Retinal pigment epithelial cell (primary cell): ENCODE data around the gene C5orf24.

Source experiments
- DNase-seq: peaks from one replicate; pipeline ENCODE4 v3.0.0-alpha.2; 2010; ENCODE audit warnings: low read depth
- H3K4me3 ChIP-seq: 2 replicates; pipeline ENCODE4 v1.5.1; 2011; ENCODE audit warnings: mild to moderate bottlenecking, low read length, control low read depth, moderate library complexity
- TF ChIP-seq, protein P1 (sequence below): conservative IDR thresholded peaks from 2 replicates; pipeline ENCODE4 v1.5.1; 2011; ENCODE audit warnings: low read depth, low read length, control low read depth, inconsistent platforms

The C5orf24 gene

DNA sequence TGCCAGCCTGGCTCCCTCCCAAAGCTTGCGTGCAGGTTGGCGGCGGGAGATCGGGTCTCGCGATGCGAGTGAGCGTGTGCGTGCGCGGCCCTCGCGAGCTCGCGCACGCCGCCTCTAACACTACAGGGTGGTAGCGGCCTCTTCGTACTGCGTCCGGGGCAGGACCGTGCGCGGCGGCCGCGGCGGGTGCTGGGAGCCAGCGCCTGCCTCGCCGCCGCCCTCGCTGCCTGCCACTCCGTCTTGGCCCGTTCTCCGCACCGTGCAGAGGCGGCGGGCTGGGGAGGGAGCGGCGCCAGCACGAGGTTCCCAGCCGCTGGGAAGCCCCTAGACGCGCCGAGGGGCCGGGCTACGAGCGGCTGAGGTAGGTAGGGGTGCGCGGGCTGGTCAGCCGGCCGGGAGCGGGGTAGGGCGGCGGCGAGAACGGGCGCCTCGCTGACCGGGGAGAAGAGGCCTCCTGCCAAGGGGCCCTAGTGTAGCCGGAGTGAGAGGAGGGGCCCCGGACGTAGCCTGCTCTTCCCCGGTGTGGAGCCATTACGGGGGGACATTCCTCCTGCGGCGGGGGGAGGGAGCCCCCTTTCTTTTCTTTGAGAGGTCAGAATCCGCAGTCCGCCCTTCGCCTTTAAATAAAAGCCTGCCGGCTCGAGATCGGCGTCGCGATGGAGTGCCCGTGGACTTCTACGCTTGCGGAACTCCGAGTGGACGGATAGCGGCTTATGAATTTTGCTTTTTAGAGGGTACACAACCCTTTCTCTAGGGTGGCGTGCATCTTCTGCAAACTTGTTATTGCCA is at the start of gene C5orf24:
TSS of gene C5orf24 (plus strand) at position 117 of the 789 bp plus-strand sequence. CDS start 8,933 bp downstream, outside the sequence.
- H3K4me3 ChIP-seq = peak within 1 kb of the TSS; percentile 93
- TF ChIP-seq, protein P1, sequence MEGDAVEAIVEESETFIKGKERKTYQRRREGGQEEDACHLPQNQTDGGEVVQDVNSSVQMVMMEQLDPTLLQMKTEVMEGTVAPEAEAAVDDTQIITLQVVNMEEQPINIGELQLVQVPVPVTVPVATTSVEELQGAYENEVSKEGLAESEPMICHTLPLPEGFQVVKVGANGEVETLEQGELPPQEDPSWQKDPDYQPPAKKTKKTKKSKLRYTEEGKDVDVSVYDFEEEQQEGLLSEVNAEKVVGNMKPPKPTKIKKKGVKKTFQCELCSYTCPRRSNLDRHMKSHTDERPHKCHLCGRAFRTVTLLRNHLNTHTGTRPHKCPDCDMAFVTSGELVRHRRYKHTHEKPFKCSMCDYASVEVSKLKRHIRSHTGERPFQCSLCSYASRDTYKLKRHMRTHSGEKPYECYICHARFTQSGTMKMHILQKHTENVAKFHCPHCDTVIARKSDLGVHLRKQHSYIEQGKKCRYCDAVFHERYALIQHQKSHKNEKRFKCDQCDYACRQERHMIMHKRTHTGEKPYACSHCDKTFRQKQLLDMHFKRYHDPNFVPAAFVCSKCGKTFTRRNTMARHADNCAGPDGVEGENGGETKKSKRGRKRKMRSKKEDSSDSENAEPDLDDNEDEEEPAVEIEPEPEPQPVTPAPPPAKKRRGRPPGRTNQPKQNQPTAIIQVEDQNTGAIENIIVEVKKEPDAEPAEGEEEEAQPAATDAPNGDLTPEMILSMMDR = no peak
- DNase-seq = peak; percentile 87

DNA sequence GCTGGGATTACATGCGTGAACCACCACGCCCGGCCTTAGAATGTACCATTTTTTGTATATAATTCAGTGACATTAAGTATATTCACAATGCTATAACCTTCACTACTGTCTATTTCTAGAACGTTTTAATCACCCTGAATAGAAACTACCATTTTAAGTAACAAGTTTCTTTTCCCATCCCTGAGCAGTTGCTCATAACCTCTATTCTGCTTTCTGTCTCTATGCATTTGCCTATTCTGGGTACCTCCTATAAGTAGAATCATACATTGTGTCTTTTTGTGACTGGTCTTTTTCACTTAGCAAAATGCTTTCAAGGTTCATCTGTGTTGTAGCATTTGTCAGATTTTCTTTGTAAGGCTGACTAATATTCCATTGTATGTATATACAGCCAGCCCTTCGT is 47.3 kb upstream of the C5orf24 start:
- H3K4me3 ChIP-seq = no peak overlapping the region
- TF ChIP-seq, protein P1 = no peak
- DNase-seq = no peak

DNA sequence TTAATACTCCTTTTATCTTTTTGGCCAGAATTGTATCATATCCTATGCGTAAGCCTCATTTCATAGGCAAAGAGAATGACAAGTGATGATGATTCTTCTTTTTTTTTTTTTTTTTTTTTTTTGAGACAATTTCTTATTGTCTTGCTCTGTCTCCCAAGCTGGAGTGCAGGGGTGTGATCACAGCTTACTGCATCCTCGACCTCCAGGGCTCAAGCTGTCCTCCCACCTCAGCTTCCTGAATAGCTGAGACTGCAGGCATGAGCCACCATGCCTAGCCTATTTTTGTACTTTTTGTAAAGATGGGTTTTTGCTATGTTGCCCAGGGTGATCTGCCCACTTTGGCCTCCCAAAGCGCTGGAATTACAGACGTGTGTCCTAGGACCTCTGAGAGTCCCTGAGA is 41.9 kb upstream of the C5orf24 start:
- DNase-seq = no peak
- no peak overlapping the region for H3K4me3 ChIP-seq
- TF ChIP-seq, protein P1 = no peak

DNA sequence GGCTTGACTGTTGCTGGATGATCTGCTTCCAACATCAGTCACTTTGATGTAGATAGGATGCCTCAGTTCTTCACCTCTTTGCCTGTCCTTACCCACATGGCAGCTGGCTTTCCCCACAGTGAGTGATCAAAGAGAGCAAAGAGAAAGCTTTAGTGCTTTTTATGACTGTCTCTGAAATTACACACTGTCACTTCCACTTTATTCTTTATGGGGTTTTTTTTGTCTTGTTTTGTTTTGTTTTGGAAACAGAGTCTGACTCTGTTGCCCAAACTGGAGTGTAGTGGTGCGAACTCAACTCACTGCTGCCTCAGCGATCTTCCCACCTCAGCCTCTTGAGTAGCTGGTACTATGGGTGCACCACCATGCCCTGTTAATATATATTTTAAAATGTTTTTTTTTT is 32.4 kb upstream of the C5orf24 start:
- H3K4me3 ChIP-seq = no peak overlapping the region
- TF ChIP-seq, protein P1 = no peak
- no peak for DNase-seq

DNA sequence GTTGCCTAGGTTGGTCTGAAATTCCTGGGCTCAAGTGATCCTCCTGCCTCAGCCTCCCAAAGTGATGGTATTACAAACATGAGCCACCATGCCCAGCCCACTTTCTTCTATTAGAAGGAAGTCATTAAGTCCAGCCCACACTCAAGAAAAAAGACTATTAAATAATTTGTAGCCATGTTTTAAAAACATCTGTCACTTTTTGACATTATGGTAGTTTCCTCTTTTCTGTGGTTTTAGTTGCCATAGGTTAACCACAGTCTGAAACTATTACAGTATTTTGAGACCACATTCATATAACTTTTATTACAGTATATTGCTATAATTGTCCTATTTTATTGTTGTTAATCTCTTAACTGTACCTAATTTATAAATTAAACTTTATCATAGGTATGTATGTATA is 31.9 kb upstream of the C5orf24 start:
- no peak overlapping the region for H3K4me3 ChIP-seq
- DNase-seq = no peak
- TF ChIP-seq, protein P1 = no peak

DNA sequence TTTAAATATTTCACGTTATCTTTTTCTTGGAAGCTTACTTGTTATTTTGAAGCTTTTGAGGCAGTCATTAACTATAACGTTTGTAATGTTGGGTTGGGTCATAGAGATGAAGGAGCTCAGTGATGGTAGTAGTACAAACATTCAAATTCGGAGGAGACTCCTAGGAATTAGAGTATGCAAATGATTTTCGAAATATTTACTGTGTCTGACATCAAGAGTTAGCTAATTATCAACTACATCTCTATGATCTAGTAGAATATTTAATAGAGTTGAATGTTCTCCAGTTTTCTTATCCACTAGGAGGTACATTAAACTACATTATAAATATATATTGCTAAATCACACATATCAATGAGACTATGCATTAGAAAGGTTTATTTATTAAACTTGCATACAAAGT is 28.8 kb upstream of the C5orf24 start:
- TF ChIP-seq, protein P1 = no peak
- DNase-seq = no peak
- no peak overlapping the region for H3K4me3 ChIP-seq

DNA sequence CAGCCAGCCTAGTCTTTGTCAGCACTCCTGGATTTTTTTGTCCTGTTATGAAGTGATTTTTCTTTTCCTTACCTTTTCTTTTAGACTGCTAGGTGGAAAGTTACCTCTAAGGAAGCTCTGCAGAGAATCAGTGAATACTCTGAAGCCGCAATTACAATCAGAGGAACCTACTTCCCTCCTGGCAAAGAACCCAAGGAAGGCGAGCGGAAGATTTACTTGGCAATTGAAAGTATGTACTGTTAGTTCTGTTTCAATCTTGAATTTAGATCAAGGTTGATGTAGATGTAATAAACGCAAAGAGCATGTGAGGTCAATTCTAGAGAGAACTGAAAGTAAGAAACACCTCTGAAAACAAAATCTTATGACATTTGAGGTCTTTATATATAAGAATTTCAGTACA is 27.0 kb upstream of the C5orf24 start:
- TF ChIP-seq, protein P1 = no peak

More for the DNA sequence above, 27.0 kb upstream of the C5orf24 start:
- no peak overlapping the region for H3K4me3 ChIP-seq
- no peak for DNase-seq
